ENCODE data around the gene TESPA1. TPM values are rescaled to one million over a fixed set of nuclear protein-coding genes. Genes with fewer than 3 reads are reported as not detected.

TESPA1 gene
- total RNA-seq, 3 donors from 2014 or later (not counting 1 experiment from before 2014, with no cell fraction given): 39.9 to 59.6 (median 53.5) TPM

- Histone ChIP-seq H3K4me3 (ENCODE audit: low read length) (no peak overlapping the region), H3K27ac (ENCODE audit: low read length) (no peak overlapping the region), H3K27me3 (ENCODE audit: control insufficient read depth, insufficient read depth, low read length) (no peaks in the 10 kb centered on the region), H3K4me1 (ENCODE audit: control insufficient read depth, insufficient read depth, low read length) (peaks cover 3% of the 10 kb centered on the region), H3K36me3 (ENCODE audit: control insufficient read depth, insufficient read depth, low read length) (no peaks in the 10 kb centered on the region), H3K9me3 (ENCODE audit: control insufficient read depth, insufficient read depth, low read length) (no peaks in the 10 kb centered on the region)
- Mint-ChIP-seq H3K27me3 (ENCODE audit: low read depth in 2 of 2) (no peaks in the 10 kb centered on the region), H3K4me1 (peaks cover 14% of the 10 kb centered on the region in 2 donors), H3K9me3 (no peaks in the 10 kb centered on the region), H3K36me3 (no peaks in the 10 kb centered on the region), H3K27ac (no peak overlapping the region), H3K4me3 (no peak overlapping the region)
- intact Hi-C loops (cut with micrococcal nuclease): no loop called here
- TF ChIP-seq, protein P1, sequence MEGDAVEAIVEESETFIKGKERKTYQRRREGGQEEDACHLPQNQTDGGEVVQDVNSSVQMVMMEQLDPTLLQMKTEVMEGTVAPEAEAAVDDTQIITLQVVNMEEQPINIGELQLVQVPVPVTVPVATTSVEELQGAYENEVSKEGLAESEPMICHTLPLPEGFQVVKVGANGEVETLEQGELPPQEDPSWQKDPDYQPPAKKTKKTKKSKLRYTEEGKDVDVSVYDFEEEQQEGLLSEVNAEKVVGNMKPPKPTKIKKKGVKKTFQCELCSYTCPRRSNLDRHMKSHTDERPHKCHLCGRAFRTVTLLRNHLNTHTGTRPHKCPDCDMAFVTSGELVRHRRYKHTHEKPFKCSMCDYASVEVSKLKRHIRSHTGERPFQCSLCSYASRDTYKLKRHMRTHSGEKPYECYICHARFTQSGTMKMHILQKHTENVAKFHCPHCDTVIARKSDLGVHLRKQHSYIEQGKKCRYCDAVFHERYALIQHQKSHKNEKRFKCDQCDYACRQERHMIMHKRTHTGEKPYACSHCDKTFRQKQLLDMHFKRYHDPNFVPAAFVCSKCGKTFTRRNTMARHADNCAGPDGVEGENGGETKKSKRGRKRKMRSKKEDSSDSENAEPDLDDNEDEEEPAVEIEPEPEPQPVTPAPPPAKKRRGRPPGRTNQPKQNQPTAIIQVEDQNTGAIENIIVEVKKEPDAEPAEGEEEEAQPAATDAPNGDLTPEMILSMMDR (IDR thresholded peaks at IDR 0.05): no peak
- ATAC-seq: no peak
- WGBS (ENCODE audit: insufficient coverage): 94% methylated on average over 6 of the region's 6 CpGs
- no peak for DNase-seq
These were observed 43.7 kb downstream of the TESPA1 start for GRCh38 chr12:54940727-54941315.

DNA sequence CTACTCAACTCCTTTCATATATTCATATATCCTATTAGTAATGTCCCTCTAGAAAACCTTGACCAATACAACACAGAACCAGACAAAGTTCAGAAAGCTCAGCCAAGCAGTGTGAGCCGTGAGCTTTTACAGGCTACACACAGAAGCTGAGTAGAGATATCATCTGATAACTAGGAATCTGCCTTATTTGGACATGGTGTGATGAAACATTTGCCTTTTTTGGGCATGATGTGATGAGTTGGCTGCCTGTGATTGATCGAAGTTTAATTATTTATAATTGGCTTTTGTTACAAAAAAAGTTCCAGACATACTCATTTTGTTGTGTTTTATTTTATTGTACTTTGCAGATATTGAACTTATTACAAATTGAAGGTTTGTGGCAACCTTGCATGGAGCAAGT lies 46.6 kb downstream of the TESPA1 start:
- Histone ChIP-seq H3K27ac (ENCODE audit: low read length) (no peak overlapping the region), H3K36me3 (ENCODE audit: control insufficient read depth, insufficient read depth, low read length) (no peaks in the 10 kb centered on the region), H3K4me1 (ENCODE audit: control insufficient read depth, insufficient read depth, low read length) (peaks cover 25% of the 10 kb centered on the region), H3K9me3 (ENCODE audit: control insufficient read depth, insufficient read depth, low read length) (no peaks in the 10 kb centered on the region), H3K4me3 (ENCODE audit: low read length) (no peak overlapping the region), H3K27me3 (ENCODE audit: control insufficient read depth, insufficient read depth, low read length) (no peaks in the 10 kb centered on the region)
- no peak for ATAC-seq
- no peaks in the 10 kb centered on the region for H3K9me3 Mint-ChIP-seq
- TF ChIP-seq, protein P1 (IDR thresholded peaks at IDR 0.05): no peak
- intact Hi-C loops (cut with micrococcal nuclease): no loop called here
- peaks cover 41% of the 10 kb centered on the region in 2 donors for H3K4me1 Mint-ChIP-seq
- no peak overlapping the region for H3K27ac Mint-ChIP-seq
- no peaks in the 10 kb centered on the region for H3K27me3 Mint-ChIP-seq (ENCODE audit: low read depth in 2 of 2)
- H3K36me3 Mint-ChIP-seq: no peaks in the 10 kb centered on the region
- H3K4me3 Mint-ChIP-seq: no peak overlapping the region
- no peak for DNase-seq
- WGBS (ENCODE audit: insufficient coverage): 93% methylated on average over 2 of the region's 2 CpGs

DNA sequence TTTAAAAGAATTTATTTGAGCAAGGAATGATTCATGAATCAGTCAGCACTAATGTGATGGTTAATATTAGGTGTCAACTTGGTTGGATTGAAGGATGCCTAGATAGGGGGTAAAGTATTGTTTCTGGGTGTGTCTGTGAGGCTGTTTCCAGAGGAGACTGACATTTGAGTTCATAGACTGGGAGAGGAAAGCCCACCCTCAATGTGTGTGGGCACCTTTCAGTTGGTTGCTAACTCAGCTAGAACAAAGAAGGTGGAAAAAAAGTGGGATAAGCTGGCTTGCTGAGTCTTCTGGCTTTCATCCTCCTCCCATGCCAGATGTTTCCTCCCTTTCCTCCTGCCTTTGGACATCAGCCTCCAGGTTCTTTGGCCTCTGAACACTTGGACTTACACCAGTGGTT lies 47.2 kb downstream of the TESPA1 start:
- Histone ChIP-seq H3K27ac (ENCODE audit: low read length) (no peak overlapping the region), H3K36me3 (ENCODE audit: control insufficient read depth, insufficient read depth, low read length) (no peaks in the 10 kb centered on the region), H3K9me3 (ENCODE audit: control insufficient read depth, insufficient read depth, low read length) (no peaks in the 10 kb centered on the region), H3K4me1 (ENCODE audit: control insufficient read depth, insufficient read depth, low read length) (peaks cover 31% of the 10 kb centered on the region), H3K27me3 (ENCODE audit: control insufficient read depth, insufficient read depth, low read length) (no peaks in the 10 kb centered on the region), H3K4me3 (ENCODE audit: low read length) (no peak overlapping the region)
- H3K27me3 Mint-ChIP-seq (ENCODE audit: low read depth in 2 of 2): no peaks in the 10 kb centered on the region
- TF ChIP-seq, protein P1 (IDR thresholded peaks at IDR 0.05): no peak
- H3K36me3 Mint-ChIP-seq: no peaks in the 10 kb centered on the region
- peaks cover 47% of the 10 kb centered on the region in 2 donors for H3K4me1 Mint-ChIP-seq
- H3K4me3 Mint-ChIP-seq: no peak overlapping the region
- no peak for DNase-seq
- H3K9me3 Mint-ChIP-seq: no peaks in the 10 kb centered on the region
- peak overlapping the region; percentile 88 to 96 for H3K27ac Mint-ChIP-seq
- no peak for ATAC-seq
- intact Hi-C loops (cut with micrococcal nuclease): no loop called here

DNA sequence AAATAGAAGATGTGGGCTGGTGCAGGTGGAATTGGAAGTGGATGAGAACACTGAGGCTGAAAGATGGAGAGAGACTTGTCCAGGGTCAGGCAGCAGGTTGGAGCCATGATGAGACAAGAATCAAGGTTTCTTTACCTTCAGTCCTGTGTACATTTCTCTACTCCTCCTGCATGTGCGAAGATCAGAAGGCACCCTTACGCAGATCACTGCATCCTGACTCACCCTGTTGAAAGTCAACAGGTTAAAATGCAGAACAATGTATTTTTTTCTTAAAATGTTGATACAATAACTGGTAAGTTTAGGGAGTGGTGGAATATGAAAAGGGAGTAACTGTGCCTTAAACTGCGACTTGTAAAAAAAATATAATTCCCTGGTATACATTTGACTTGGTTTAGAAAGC lies 47.8 kb downstream of the TESPA1 start:
- Mint-ChIP-seq H3K9me3 (peaks cover 0 to 3% of the 10 kb centered on the region in 2 donors), H3K27me3 (ENCODE audit: low read depth in 2 of 2) (no peaks in the 10 kb centered on the region), H3K27ac (peak overlapping the region; percentile 88 to 96), H3K4me3 (peak overlapping the region; percentile 29), H3K36me3 (no peaks in the 10 kb centered on the region), H3K4me1 (peaks cover 53% of the 10 kb centered on the region in 2 donors)
- Histone ChIP-seq H3K9me3 (ENCODE audit: control insufficient read depth, insufficient read depth, low read length) (no peaks in the 10 kb centered on the region), H3K36me3 (ENCODE audit: control insufficient read depth, insufficient read depth, low read length) (no peaks in the 10 kb centered on the region), H3K4me1 (ENCODE audit: control insufficient read depth, insufficient read depth, low read length) (peaks cover 32% of the 10 kb centered on the region), H3K4me3 (ENCODE audit: low read length) (no peak overlapping the region), H3K27ac (ENCODE audit: low read length) (no peak overlapping the region), H3K27me3 (ENCODE audit: control insufficient read depth, insufficient read depth, low read length) (no peaks in the 10 kb centered on the region)
- WGBS (ENCODE audit: insufficient coverage): 44% methylated on average over 2 of the region's 3 CpGs
- intact Hi-C loops (cut with micrococcal nuclease): no loop called here
- DNase-seq (no peak), ATAC-seq (no peak)
- TF ChIP-seq, protein P1 (IDR thresholded peaks at IDR 0.05): no peak

Measured in natural killer cell (primary cell).